Transverse colon (tissue), 4 donors: ENCODE measurements around the gene UTS2R.

Source experiments
- CTCF ChIP-seq, 5 experiments: fragments of 200-600 bp in 3 of 5; fragments of 450-650 bp in 2 of 5; sonication (generic) in 3 of 5; IDR thresholded peaks; 1 replicate in 2 of 5; 2 replicates in 3 of 5; pipeline ENCODE4 v1.5.1; 2016 to 2017; ENCODE audit warnings: antibody characterized with exemption in 5 of 5, inconsistent platforms in 3 of 5, mild to moderate bottlenecking in 2 of 5, moderate library complexity in 1 of 5
- EP300 ChIP-seq: sonication (generic); formaldehyde crosslinking; IDR thresholded peaks from one replicate; pipeline ENCODE4 v1.6.1; 2017; ENCODE audit warnings: antibody characterized with exemption, low read depth
- POLR2A ChIP-seq: fragments of 450-650 bp; IDR thresholded peaks from one replicate; pipeline ENCODE4 v1.6.1; 2016; ENCODE audit warnings: antibody characterized with exemption, mild to moderate bottlenecking, moderate library complexity
- POLR2AphosphoS5 ChIP-seq, 3 donors: sonication (generic); formaldehyde crosslinking; IDR thresholded peaks; one replicate each; pipeline ENCODE4 v1.6.1; 2016; ENCODE audit warnings: antibody characterized with exemption in 3 of 3

- TF ChIP-seq CTCF (IDR thresholded peaks at IDR 0.05) (no peak), POLR2A (no peak), POLR2AphosphoS5 (IDR thresholded peaks at IDR 0.05) (peak in 1 of 3 donors; percentile 17), EP300 (no peak)
Measured at GRCh38 chr17:82331345-82331939, 40.1 kb upstream of the UTS2R start.
